22Rv1 (cell line): Measurements from ENCODE around the gene ITPKC.

Experiments used
- H3K27ac ChIP-seq: fragments of 450-650 bp; 2 replicates; pipeline ENCODE4 v1.5.1; 2017
- CTCF ChIP-seq: fragments of 450-650 bp; IDR thresholded peaks from 2 replicates; pipeline ENCODE4 v1.5.1; 2017; ENCODE audit warnings: mild to moderate bottlenecking
- ZFX ChIP-seq: fragments of 450-650 bp; IDR thresholded peaks from 2 replicates; pipeline ENCODE4 v1.6.1; 2017; ENCODE audit warnings: antibody characterized with exemption, borderline replicate concordance

Gene ITPKC

GRCh38 chr19:40774916-40775631 lies 58.2 kb downstream of the ITPKC start, which contains the start of gene MIA:
Gene MIA, plus strand, starts transcription at chr19:40775521. Its CDS starts 22 bp downstream, at chr19:40775543.
- TF ChIP-seq ZFX: no peak
- TF ChIP-seq CTCF: no peak
- H3K27ac ChIP-seq: no peak within 1 kb of the TSS

- no peak for TF ChIP-seq ZFX
- H3K27ac ChIP-seq: no peak overlapping the region
Observed at GRCh38 chr19:40775632-40776022, 58.7 kb downstream of the ITPKC start.

GRCh38 chr19:40776364-40776763 lies 59.5 kb downstream of the ITPKC start:
- H3K27ac ChIP-seq: peak overlapping the region; percentile 92; the same call in 1 of the 2 replicates
- TF ChIP-seq CTCF: no peak
- TF ChIP-seq ZFX: no peak

GRCh38 chr19:40776932-40777644 lies 60.2 kb downstream of the ITPKC start:
- TF ChIP-seq ZFX (no peak), CTCF (no peak)
- H3K27ac ChIP-seq: peak overlapping the region; percentile 92

- H3K27ac ChIP-seq: peak overlapping the region; percentile 92
- TF ChIP-seq CTCF (no peak), ZFX (no peak)
Observed at GRCh38 chr19:40777645-40777936, 60.7 kb downstream of the ITPKC start.

- peak within 1 kb of the TSS; percentile 92 for H3K27ac ChIP-seq
- TF ChIP-seq CTCF (no peak), ZFX (no peak)
Observed at GRCh38 chr19:40777937-40778705, 61.2 kb downstream of the ITPKC start, which contains the start of gene RAB4B. Gene RAB4B, plus strand, starts transcription at chr19:40778247. Its CDS starts 129 bp downstream, at chr19:40778376.

- peak overlapping the region; percentile 92 for H3K27ac ChIP-seq
- TF ChIP-seq ZFX (no peak), CTCF (no peak)
Observed at GRCh38 chr19:40778706-40779284, 61.9 kb downstream of the ITPKC start.
